ENCODE data around the gene SPATA18. TPM values are rescaled to one million over a fixed set of nuclear protein-coding genes. Genes with fewer than 3 reads are reported as not detected.
A peak's percentile ranks its signal among the peaks of the same experiment; 100 is the strongest.

Gene SPATA18
- polyA plus RNA-seq, 1 donor from 2014 or later, result 0.09 TPM

- Histone ChIP-seq H3K27me3 (ENCODE audit: insufficient read depth, low read depth, low read length) (no peaks in the 10 kb centered on the region), H3K9ac (ENCODE audit: low read length) (no peak overlapping the region), H2AFZ (ENCODE audit: low read depth, low read length) (no peak overlapping the region), H3K36me3 (ENCODE audit: insufficient read depth, low read length) (no peaks in the 10 kb centered on the region), H4K20me1 (ENCODE audit: insufficient read depth) (no peaks in the 10 kb centered on the region), H3K4me3 (ENCODE audit: low read length) (no peak overlapping the region), H3F3A (ENCODE audit: insufficient read depth, low read length, poor library complexity, severe bottlenecking) (no peaks in the 10 kb centered on the region), H3K9me3 (ENCODE audit: low read length) (no peaks in the 10 kb centered on the region), H3K4me2 (ENCODE audit: low read length) (no peak overlapping the region), H3K79me2 (replicated peaks; ENCODE audit: insufficient read depth, low read length) (no peaks in the 10 kb centered on the region), H3K27ac (ENCODE audit: low read length) (no peak overlapping the region), H3K9me2 (ENCODE audit: insufficient read depth, low read length) (no peaks in the 10 kb centered on the region)
- no peak for TF ChIP-seq SMC3 (conservative IDR thresholded peaks at IDR 0.05; ENCODE audit: poor library complexity)
- TF ChIP-seq EP300 (conservative IDR thresholded peaks at IDR 0.05; ENCODE audit: poor library complexity, severe bottlenecking), result no peak
- TF ChIP-seq TAF1 (IDR thresholded peaks at IDR 0.05; ENCODE audit: low read depth), result no peak
- no peak for TF ChIP-seq EZH2 (IDR thresholded peaks at IDR 0.05; ENCODE audit: borderline replicate concordance, insufficient read depth, low read length, poor library complexity, severe bottlenecking)
These were observed 51.5 kb downstream of the SPATA18 start for GRCh38 chr4:52102587-52102986.

GRCh38 chr4:52103319-52103718, 52.2 kb downstream of the SPATA18 start:
- Histone ChIP-seq H3K9ac (ENCODE audit: low read length) (no peak overlapping the region), H3K4me2 (ENCODE audit: low read length) (no peak overlapping the region), H2AFZ (ENCODE audit: low read depth, low read length) (no peak overlapping the region), H3K79me2 (replicated peaks; ENCODE audit: insufficient read depth, low read length) (no peaks in the 10 kb centered on the region), H3K9me3 (ENCODE audit: low read length) (no peaks in the 10 kb centered on the region), H3K27ac (ENCODE audit: low read length) (no peak overlapping the region), H4K20me1 (ENCODE audit: insufficient read depth) (no peaks in the 10 kb centered on the region), H3F3A (ENCODE audit: insufficient read depth, low read length, poor library complexity, severe bottlenecking) (no peaks in the 10 kb centered on the region), H3K4me3 (ENCODE audit: low read length) (no peak overlapping the region), H3K9me2 (ENCODE audit: insufficient read depth, low read length) (no peaks in the 10 kb centered on the region), H3K36me3 (ENCODE audit: insufficient read depth, low read length) (no peaks in the 10 kb centered on the region), H3K27me3 (ENCODE audit: insufficient read depth, low read depth, low read length) (no peaks in the 10 kb centered on the region)
- TF ChIP-seq CTCF (IDR thresholded peaks at IDR 0.05; ENCODE audit: poor library complexity, severe bottlenecking) (peak; percentile 57), EZH2 (IDR thresholded peaks at IDR 0.05; ENCODE audit: borderline replicate concordance, insufficient read depth, low read length, poor library complexity, severe bottlenecking) (no peak), REST (IDR thresholded peaks at IDR 0.05; ENCODE audit: borderline replicate concordance) (no peak), SMC3 (conservative IDR thresholded peaks at IDR 0.05; ENCODE audit: poor library complexity) (peak; percentile 53), POLR2AphosphoS5 (IDR thresholded peaks at IDR 0.05) (no peak), TAF1 (IDR thresholded peaks at IDR 0.05; ENCODE audit: low read depth) (no peak), MXI1 (conservative IDR thresholded peaks at IDR 0.05; ENCODE audit: poor library complexity, severe bottlenecking) (no peak), EP300 (conservative IDR thresholded peaks at IDR 0.05; ENCODE audit: poor library complexity, severe bottlenecking) (no peak), RAD21 (conservative IDR thresholded peaks at IDR 0.05) (peak; percentile 66)

Measured in neural cell (in vitro differentiated cells).